ENCODE results near the gene SMYD3.

SMYD3 gene

GRCh38 chr1:246063013-246063616 lies 444.0 kb downstream of the SMYD3 start:
- Histone ChIP-seq H3K27me3 (ENCODE audit: insufficient read depth, low read length, poor library complexity) (no peaks in the 10 kb centered on the region), H3K36me3 (ENCODE audit: insufficient read depth, low read length) (no peaks in the 10 kb centered on the region), H3K4me3 (ENCODE audit: low read depth in 1 of 2, low read length in 2 of 2) (no peak overlapping the region), H3K27ac (ENCODE audit: low read length) (no peak overlapping the region), H3K4me1 (ENCODE audit: insufficient read depth, low read length) (no peaks in the 10 kb centered on the region), H2AFZ (ENCODE audit: low read depth, low read length) (no peak overlapping the region), H3K79me2 (ENCODE audit: insufficient read depth, low read length) (no peaks in the 10 kb centered on the region), H4K20me1 (ENCODE audit: insufficient read depth, low read length) (no peaks in the 10 kb centered on the region), H3K4me2 (ENCODE audit: insufficient read depth, low read length) (no peak overlapping the region), H3K9me3 (ENCODE audit: insufficient read depth, low read length, severe bottlenecking) (no peaks in the 10 kb centered on the region), H3K9ac (ENCODE audit: low read depth, low read length) (no peak overlapping the region)
- TF ChIP-seq EZH2 (IDR thresholded peaks at IDR 0.05; ENCODE audit: borderline replicate concordance, low read depth, low read length, severe bottlenecking) (no peak), CTCF (IDR thresholded peaks at IDR 0.05; ENCODE audit: borderline replicate concordance, extremely low read depth, low read length, poor library complexity, severe bottlenecking) (no peak)
- ATAC-seq (ENCODE audit: insufficient read depth, low read depth) (no peak), DNase-seq (no peak)

- no peaks in the 10 kb centered on the region for H3K27me3 ChIP-seq (ENCODE audit: insufficient read depth, low read length, poor library complexity)
- H3K79me2 ChIP-seq (ENCODE audit: insufficient read depth, low read length): no peaks in the 10 kb centered on the region
- H3K9ac ChIP-seq (ENCODE audit: low read depth, low read length): no peak overlapping the region
- H4K20me1 ChIP-seq (ENCODE audit: insufficient read depth, low read length): no peaks in the 10 kb centered on the region
- H3K4me3 ChIP-seq (ENCODE audit: low read depth in 1 of 2, low read length in 2 of 2): no peak overlapping the region
- ATAC-seq (ENCODE audit: insufficient read depth, low read depth) (no peak), DNase-seq (no peak)
- no peak overlapping the region for H3K27ac ChIP-seq (ENCODE audit: low read length)
- H3K4me2 ChIP-seq (ENCODE audit: insufficient read depth, low read length): no peak overlapping the region
- TF ChIP-seq CTCF (IDR thresholded peaks at IDR 0.05; ENCODE audit: borderline replicate concordance, extremely low read depth, low read length, poor library complexity, severe bottlenecking) (no peak), EZH2 (IDR thresholded peaks at IDR 0.05; ENCODE audit: borderline replicate concordance, low read depth, low read length, severe bottlenecking) (no peak)
- no peaks in the 10 kb centered on the region for H3K36me3 ChIP-seq (ENCODE audit: insufficient read depth, low read length)
- no peak overlapping the region for H2AFZ ChIP-seq (ENCODE audit: low read depth, low read length)
- H3K4me1 ChIP-seq (ENCODE audit: insufficient read depth, low read length): no peaks in the 10 kb centered on the region
- H3K9me3 ChIP-seq (ENCODE audit: insufficient read depth, low read length, severe bottlenecking): peaks cover 2% of the 10 kb centered on the region
These were observed 448.6 kb downstream of the SMYD3 start for GRCh38 chr1:246058466-246058865.

- TF ChIP-seq CTCF (IDR thresholded peaks at IDR 0.05; ENCODE audit: borderline replicate concordance, extremely low read depth, low read length, poor library complexity, severe bottlenecking) (no peak), EZH2 (IDR thresholded peaks at IDR 0.05; ENCODE audit: borderline replicate concordance, low read depth, low read length, severe bottlenecking) (no peak)
- no peaks in the 10 kb centered on the region for H3K79me2 ChIP-seq (ENCODE audit: insufficient read depth, low read length)
- ATAC-seq (ENCODE audit: insufficient read depth, low read depth): no peak
- no peak overlapping the region for H2AFZ ChIP-seq (ENCODE audit: low read depth, low read length)
- no peak for DNase-seq
- no peaks in the 10 kb centered on the region for H4K20me1 ChIP-seq (ENCODE audit: insufficient read depth, low read length)
- H3K4me3 ChIP-seq (ENCODE audit: low read depth in 1 of 2, low read length in 2 of 2): no peak overlapping the region
- no peaks in the 10 kb centered on the region for H3K36me3 ChIP-seq (ENCODE audit: insufficient read depth, low read length)
- no peak overlapping the region for H3K4me2 ChIP-seq (ENCODE audit: insufficient read depth, low read length)
- no peaks in the 10 kb centered on the region for H3K4me1 ChIP-seq (ENCODE audit: insufficient read depth, low read length)
- H3K9ac ChIP-seq (ENCODE audit: low read depth, low read length): no peak overlapping the region
- H3K27ac ChIP-seq (ENCODE audit: low read length): no peak overlapping the region
- H3K9me3 ChIP-seq (ENCODE audit: insufficient read depth, low read length, severe bottlenecking): peaks cover 2% of the 10 kb centered on the region
- H3K27me3 ChIP-seq (ENCODE audit: insufficient read depth, low read length, poor library complexity): no peaks in the 10 kb centered on the region
These were observed 454.5 kb downstream of the SMYD3 start for GRCh38 chr1:246052603-246053002.

Measured in DND-41 (cell line).